DMS153 treated with DMSO at 0.1 percent for 48 hours (cell line): Measurements from ENCODE around the gene PPIF.

ENCODE experiments used
- DNase-seq: peaks from one replicate; lab custom pipeline; 2025; ENCODE audit not compliant: unreplicated experiment; lab: John Stamatoyannopoulos, UW

Gene PPIF

DNA sequence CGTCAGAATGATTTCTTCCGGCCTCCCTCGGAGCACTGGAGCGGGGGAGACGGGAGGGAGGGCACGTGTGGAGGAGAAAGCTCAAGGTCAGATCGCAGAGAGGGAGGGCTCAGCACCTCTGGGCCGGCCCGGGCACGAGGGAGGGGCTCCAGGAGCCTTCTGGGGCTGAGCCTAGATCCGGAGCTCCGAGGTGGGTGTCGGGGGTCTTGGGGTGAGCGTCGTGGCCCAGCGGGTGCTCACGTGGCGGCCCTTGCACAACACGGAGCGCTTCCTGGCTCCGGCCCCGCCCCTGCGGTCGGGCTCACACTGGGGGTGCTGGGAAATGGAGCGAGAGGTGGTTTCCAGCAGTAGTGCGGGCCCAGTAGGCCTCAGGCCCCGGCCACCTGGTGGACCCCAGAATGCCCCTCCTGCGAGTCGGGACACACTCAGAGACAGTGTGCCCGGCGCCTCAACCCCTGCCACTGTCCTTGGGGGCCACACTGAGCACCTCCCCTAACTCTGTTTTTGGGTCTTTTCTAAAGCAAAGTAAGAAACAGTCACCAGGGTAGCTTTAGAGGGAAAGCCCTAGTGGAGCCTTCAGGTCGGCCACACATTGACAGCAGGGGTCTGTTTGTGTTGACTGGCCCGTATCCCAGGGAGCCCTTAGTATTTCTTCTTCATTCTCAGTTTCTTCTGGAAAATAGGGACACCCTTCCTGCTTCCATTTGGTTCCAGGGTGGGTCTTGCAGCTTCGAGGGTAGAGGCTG, 798 bp downstream of the PPIF start:
- no peak for DNase-seq

DNA sequence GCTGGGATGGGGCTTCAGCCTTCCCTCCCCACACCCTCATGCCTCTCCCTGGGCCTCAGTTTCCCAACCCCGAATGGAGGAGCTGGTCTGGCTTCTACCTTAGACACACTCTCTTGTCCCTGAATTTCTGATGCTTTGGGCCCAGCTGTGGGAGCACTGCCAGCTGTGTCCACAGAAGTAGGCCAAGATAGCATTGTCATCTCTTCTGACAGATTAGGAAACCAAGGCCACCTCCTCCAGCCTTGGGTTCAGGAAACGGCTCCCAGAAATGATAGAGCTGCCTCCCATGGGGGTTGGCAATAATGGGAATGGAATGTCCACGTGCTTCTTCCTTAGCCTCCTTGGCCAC, 1.3 kb downstream of the PPIF start:
- DNase-seq = no peak

DNA sequence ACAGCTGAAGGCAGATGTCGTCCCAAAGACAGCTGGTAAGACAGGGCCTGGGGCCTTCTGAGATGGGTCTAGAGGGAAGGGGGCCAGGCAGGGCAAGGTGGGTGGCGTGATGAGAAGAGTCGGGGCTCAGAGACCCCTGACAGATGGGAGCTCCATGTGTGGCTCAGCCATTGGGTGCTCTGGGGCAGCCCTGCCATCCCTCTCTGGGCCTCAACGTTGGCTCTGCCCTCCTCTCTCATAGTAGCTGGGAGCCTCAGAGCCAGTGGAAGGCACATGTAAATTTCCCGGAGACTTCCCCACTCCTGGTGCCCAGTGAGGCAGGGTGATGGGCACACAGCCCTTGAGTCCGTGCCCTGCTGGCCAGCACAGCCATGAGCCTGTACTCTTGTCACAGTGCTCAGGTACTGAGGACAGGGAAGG, 1.8 kb downstream of the PPIF start:
- DNase-seq = no peak

GRCh38 chr10:79349766-79350406, 2.6 kb downstream of the PPIF start:
- no peak for DNase-seq

DNA sequence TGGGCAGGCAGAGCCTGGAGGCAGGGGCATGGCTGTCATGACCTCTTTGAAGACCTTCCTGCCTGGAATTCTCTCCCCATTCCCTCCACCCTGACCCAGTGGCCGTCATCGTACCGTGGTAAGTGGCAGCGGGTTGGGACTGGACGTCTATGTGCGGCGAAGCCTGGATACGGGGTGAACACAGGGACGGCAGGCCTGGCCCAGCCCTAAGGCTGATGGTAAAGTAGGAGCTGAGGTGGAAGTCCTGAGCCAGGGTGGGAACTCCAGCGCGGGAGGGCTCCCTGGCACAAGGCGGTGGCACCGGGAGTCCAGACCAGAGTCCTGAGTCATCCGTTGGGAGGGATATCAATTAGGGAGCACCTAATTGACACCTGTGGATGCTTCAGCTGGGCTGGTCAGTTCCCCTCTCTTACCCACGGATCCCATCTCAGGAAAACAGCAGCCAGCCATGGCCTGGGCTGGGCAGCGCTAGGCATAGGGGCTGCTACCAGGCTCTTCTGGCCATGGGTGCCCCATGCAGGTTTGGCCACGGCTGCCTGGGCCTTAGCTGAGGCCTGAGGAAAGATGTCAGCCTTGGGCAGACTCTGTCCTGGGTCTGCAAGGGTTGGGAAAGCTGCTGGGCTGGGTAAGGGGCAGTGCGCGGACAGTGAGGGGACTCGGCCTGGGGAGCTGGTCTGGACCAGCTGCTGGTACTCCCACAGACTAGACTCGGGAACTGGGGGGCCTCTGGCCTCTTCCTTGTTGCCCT, 3.3 kb downstream of the PPIF start:
- DNase-seq = no peak

- DNase-seq = no peak
Measured at GRCh38 chr10:79351332-79351731, 4.1 kb downstream of the PPIF start.

DNA sequence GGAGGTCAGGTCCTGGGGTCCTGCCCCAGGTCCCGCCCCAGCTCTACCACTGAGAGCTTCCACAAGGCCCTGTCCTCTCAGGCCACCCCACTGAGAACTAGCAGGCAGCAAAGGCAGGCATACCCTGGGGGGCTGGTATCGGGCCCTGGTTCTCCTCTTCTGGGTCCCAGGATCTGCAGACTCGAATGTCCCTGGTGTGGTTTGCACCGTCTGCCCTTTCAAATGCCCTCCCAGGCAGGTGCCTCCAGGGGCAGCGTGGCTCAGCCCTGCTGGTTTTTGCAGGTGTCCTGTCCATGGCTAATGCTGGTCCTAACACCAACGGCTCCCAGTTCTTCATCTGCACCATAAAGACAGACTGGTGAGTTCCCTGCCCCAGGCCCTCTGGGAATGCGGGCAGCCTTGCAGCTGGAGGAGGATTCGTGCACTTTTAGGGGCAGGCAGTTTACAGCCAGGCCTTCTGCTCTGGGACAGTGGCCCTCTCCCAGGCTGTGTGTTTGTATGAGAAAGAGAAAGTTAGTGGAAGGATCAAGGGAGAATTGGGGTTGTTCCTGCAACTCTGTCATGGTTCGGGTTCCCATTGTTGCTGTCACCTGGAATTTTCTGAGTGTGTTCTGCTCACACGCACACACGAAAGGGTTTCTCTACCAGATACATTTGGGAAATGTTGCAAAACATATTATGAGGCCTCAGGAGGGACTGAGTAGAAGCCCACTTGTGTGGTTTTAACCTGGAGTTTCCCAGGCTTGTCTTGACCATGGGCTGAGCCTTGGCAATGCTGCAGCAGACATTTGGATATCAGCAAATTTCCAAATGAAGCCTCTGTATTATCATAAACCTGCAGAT, 5.0 kb downstream of the PPIF start:
- no peak for DNase-seq

DNA sequence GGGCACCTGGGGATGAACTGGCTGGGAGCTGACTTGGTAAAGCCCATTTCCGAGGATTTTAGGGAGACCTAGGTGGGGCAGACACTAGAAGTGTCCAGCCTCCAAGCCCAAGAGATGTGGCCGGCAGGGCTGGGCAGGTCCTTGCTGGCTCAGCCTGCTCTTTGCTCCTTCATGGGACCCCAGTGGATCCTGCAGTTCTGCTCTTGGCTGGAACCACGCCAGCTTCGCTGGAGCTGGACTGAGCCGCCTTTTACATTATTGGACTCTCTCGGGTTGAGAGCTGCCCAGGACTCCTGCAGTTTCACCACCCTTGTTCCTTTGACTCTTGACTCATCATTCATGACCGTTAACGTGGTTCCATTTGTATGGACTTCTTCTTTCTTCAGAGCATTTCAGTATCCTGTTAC, 5.7 kb downstream of the PPIF start:
- DNase-seq = no peak

DNA sequence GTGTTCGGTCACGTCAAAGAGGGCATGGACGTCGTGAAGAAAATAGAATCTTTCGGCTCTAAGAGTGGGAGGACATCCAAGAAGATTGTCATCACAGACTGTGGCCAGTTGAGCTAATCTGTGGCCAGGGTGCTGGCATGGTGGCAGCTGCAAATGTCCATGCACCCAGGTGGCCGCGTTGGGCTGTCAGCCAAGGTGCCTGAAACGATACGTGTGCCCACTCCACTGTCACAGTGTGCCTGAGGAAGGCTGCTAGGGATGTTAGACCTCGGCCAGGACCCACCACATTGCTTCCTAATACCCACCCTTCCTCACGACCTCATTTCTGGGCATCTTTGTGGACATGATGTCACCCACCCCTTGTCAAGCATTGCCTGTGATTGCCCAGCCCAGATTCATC, 6.5 kb downstream of the PPIF start:
- DNase-seq = no peak

DNA sequence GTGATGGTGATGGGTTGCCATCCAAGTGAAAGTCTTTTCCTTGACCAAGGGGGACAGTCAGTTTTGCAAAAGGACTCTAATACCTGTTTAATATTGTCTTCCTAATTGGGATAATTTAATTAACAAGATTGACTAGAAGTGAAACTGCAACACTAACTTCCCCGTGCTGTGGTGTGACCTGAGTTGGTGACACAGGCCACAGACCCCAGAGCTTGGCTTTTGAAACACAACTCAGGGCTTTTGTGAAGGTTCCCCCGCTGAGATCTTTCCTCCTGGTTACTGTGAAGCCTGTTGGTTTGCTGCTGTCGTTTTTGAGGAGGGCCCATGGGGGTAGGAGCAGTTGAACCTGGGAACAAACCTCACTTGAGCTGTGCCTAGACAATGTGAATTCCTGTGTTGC, 6.9 kb downstream of the PPIF start:
- DNase-seq = no peak

DNA sequence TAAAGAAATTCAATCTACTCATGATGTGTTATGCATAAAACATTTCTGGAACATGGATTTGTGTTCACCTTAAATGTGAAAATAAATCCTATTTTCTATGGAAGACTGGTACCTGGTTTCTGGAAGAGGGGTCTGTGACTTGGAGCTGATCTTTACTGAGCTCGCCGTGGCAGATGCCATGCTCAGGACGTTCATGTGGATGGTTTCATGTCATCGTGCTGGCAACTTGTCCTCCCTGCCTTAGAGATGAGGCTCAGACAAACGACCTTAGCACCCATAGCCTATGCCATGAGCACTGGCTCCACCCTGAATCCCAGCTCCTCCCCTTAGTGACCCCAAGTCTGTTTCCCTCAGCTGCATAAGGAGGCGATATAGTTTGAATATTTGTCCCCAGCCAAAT, 7.3 kb downstream of the PPIF start:
- no peak for DNase-seq

DNA sequence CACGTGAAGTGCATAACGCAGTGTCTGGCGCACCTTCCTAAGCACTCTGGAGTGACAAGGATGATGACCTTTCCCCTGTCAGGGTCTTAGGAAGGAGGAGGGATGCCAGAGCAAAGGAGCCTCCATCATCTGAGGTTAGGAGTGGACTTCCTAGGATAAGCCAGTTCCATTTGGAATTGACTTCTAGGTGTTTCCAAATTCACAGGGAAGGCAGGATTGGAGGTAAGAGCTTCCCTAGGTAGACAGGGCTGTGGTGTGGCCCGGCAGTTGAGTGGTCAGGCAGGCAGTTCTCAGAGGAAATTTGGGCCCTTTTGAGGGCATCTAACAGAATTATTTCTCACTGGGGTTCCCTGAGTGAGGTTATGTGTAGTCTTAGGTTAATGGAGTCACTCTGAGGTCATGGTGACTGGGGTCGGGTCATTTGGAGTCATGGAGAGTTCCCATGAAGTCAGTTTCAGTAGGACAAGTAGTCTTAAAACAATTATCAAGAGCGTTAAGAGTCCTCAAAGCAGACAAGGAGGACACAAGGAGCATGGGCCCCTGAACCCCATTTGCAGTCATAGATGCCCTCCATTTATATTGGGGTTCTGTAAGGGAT, 8.2 kb downstream of the PPIF start:
- no peak for DNase-seq

DNA sequence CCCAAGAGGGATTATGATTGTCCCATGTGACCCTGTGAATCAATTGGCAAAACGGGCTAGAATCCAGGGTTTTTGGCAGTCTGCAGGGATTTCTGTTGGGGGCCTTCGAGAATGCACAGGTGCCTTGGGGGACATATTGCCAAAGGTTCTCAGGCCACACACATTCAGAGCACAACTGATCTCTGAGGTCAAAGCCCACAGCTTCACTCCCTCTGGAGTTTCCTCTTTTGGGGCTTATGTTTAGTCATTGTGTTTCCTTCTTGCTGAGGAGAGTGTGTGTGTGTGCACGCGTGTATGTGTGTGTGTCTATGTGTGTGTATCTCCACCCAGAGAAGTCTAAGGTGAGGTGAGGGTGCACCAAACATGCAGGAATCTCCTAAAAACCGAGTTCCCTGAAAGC, 8.8 kb downstream of the PPIF start:
- no peak for DNase-seq

- DNase-seq = no peak
Measured at GRCh38 chr10:79357180-79357579, 9.9 kb downstream of the PPIF start.

DNA sequence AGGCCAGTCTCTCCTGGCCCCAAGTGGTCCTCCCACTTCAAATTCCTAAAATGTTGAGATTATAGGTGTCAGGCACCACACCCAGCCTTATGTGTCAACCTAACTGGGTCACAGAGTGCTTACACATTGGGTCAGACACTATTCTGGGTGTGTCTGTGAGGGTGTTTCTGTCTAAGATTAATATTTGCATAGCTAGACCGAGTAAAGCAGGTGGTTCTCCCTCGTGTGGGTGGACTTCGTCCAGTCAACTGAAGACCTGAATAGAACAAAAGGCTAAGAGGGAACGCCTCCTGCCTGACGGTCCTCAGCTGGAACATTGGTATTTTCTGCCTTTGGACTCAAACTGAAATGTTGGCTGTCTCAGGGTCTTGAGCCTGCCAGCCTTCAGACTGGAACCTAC, 11.5 kb downstream of the PPIF start:
- DNase-seq = no peak

- DNase-seq = no peak
Measured at GRCh38 chr10:79359816-79360498, 12.7 kb downstream of the PPIF start.

GRCh38 chr10:79360499-79361342, 13.5 kb downstream of the PPIF start:
- DNase-seq = no peak

DNA sequence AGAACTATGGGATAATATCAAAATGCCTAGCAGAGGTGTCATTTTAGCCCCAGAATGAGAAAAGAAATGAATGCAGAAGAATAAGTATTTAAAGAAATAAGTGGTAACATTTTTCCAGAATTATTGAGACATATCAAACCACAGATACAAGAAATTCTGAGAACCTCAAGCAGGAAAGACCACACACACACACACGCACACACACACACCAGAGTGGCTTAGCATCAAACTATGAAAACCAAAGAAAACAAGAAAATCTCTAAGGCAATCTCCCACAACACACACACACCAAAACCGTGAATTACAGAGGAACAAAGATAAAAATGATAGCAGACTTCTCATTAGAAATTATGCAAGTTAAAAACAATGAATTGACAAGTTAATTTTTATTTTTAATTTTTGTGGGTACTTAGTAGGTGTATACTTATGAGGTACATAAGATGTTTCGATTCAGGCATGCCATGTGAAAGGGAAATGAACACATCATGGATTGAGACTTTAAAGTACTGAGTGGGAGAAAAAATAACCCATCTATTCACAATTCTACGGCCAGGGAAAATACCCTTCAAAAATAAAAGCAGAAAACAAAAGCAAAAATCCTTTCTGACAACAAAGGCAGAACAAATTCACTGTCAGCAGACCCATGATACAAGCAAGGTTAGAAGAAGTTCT, 14.6 kb downstream of the PPIF start:
- DNase-seq = no peak
